H9 (cell line): ENCODE results near the gene THBS4. TPM values are rescaled to one million over a fixed set of nuclear protein-coding genes. Genes with fewer than 3 reads are reported as not detected.

Experiments
- DNase-seq: peaks from one replicate; pipeline ENCODE4 v3.0.0-alpha.2; 2017
- H2AFZ ChIP-seq: one replicate; pipeline ENCODE4 v1.6.1; 2013; ENCODE audit warnings: mild to moderate bottlenecking, low read length, control low read depth, moderate library complexity
- H2AK5ac ChIP-seq: 2 replicates; pipeline ENCODE4 v1.6.1; 2013; ENCODE audit warnings: low read length, control low read depth, mixed read lengths; ENCODE audit not compliant: insufficient read length
- H2BK120ac ChIP-seq: one replicate; pipeline ENCODE4 v1.6.1; 2013; ENCODE audit warnings: low read depth, mild to moderate bottlenecking, low read length, control low read depth, inconsistent platforms; ENCODE audit not compliant: poor library complexity, severe bottlenecking
- H2BK12ac ChIP-seq: 2 replicates; pipeline ENCODE4 v1.6.1; 2013; ENCODE audit warnings: low read length, control low read depth, mixed read lengths, low read depth; ENCODE audit not compliant: insufficient read length
- H2BK15ac ChIP-seq: 2 replicates; pipeline ENCODE4 v1.6.1; 2013; ENCODE audit warnings: low read depth, low read length, control low read depth
- H2BK20ac ChIP-seq: one replicate; pipeline ENCODE4 v1.6.1; 2013; ENCODE audit warnings: low read depth, mild to moderate bottlenecking, low read length, control low read depth, inconsistent platforms; ENCODE audit not compliant: poor library complexity, severe bottlenecking
- H2BK5ac ChIP-seq: 2 replicates; pipeline ENCODE4 v1.6.1; 2013; ENCODE audit warnings: low read length, control low read depth, mixed read lengths; ENCODE audit not compliant: insufficient read length
- H3K14ac ChIP-seq: 2 replicates; pipeline ENCODE4 v1.6.1; 2013; ENCODE audit warnings: low read length, control low read depth; ENCODE audit not compliant: insufficient read depth
- H3K18ac ChIP-seq: 2 replicates; pipeline ENCODE4 v1.6.1; 2013; ENCODE audit warnings: low read depth, mild to moderate bottlenecking, mixed read lengths, low read length, control low read depth; ENCODE audit not compliant: insufficient read length
- H3K23ac ChIP-seq: 2 replicates; pipeline ENCODE4 v1.6.1; 2013; ENCODE audit warnings: low read length, control low read depth, mixed read lengths, low read depth; ENCODE audit not compliant: insufficient read length
- H3K23me2 ChIP-seq: 2 replicates; pipeline ENCODE4 v1.6.1; 2013; ENCODE audit warnings: low read depth, mild to moderate bottlenecking, mixed read lengths, low read length, control low read depth; ENCODE audit not compliant: insufficient read length, poor library complexity, severe bottlenecking
- H3K27ac ChIP-seq: 2 replicates; pipeline ENCODE4 v1.5.1; 2013; ENCODE audit warnings: low read length, control low read depth, mixed read lengths, low read depth; ENCODE audit not compliant: insufficient read length
- H3K27me3 ChIP-seq: 2 replicates; pipeline ENCODE4 v1.6.1; 2013; ENCODE audit warnings: low read length, control low read depth, inconsistent platforms; ENCODE audit not compliant: insufficient read depth
- H3K4ac ChIP-seq: 2 replicates; pipeline ENCODE4 v1.6.1; 2013; ENCODE audit warnings: low read depth, mild to moderate bottlenecking, control low read depth, inconsistent platforms, low read length, moderate library complexity
- H3K4me1 ChIP-seq: 2 replicates; pipeline ENCODE4 v1.6.1; 2013; ENCODE audit warnings: low read length, control low read depth, inconsistent platforms; ENCODE audit not compliant: insufficient read depth
- H3K4me2 ChIP-seq: 2 replicates; pipeline ENCODE4 v1.6.1; 2013; ENCODE audit warnings: low read length, control low read depth, mixed read lengths; ENCODE audit not compliant: insufficient read length, insufficient read depth
- H3K56ac ChIP-seq: 2 replicates; pipeline ENCODE4 v1.6.1; 2013; ENCODE audit warnings: low read depth, mild to moderate bottlenecking, mixed read lengths, low read length, control low read depth; ENCODE audit not compliant: insufficient read length
- H3K79me1 ChIP-seq: 2 replicates; pipeline ENCODE4 v1.6.1; 2013; ENCODE audit warnings: low read depth, mild to moderate bottlenecking, moderate library complexity, low read length, control low read depth, inconsistent platforms; ENCODE audit not compliant: insufficient read depth, poor library complexity, severe bottlenecking
- H3K79me2 ChIP-seq: 2 replicates; pipeline ENCODE4 v1.6.1; 2013; ENCODE audit warnings: low read length, control low read depth, inconsistent platforms; ENCODE audit not compliant: insufficient read depth
- H3K9ac ChIP-seq: 2 replicates; pipeline ENCODE4 v1.6.1; 2013; ENCODE audit warnings: low read length, control low read depth, mixed read lengths; ENCODE audit not compliant: insufficient read length; ENCODE audit errors: extremely low read depth
- H3K9me3 ChIP-seq: one replicate; pipeline ENCODE4 v1.6.1; 2013; ENCODE audit warnings: low read depth, low read length, inconsistent platforms; ENCODE audit not compliant: control insufficient read depth
- H3T11ph ChIP-seq: one replicate; pipeline ENCODE4 v1.6.1; 2013; ENCODE audit warnings: mild to moderate bottlenecking, low read length, control low read depth, inconsistent platforms
- H4K20me1 ChIP-seq: one replicate; pipeline ENCODE4 v1.6.1; 2013; ENCODE audit not compliant: control insufficient read depth, insufficient read length, insufficient read depth
- H4K5ac ChIP-seq: 2 replicates; pipeline ENCODE4 v1.6.1; 2013; ENCODE audit warnings: low read depth, mild to moderate bottlenecking, mixed read lengths, low read length, control low read depth; ENCODE audit not compliant: insufficient read length
- H4K8ac ChIP-seq: replicated peaks from 2 replicates; pipeline ENCODE4 v1.6.1; 2013; ENCODE audit warnings: low read length, control low read depth, mixed read lengths, low read depth; ENCODE audit not compliant: insufficient read length
- H4K91ac ChIP-seq: 2 replicates; pipeline ENCODE4 v1.6.1; 2013; ENCODE audit warnings: low read depth, mild to moderate bottlenecking, moderate library complexity, mixed read lengths, low read length, control low read depth; ENCODE audit not compliant: insufficient read length
- H3K27ac Mint-ChIP-seq, 3 experiments: 2 replicates in 2 of 3; 3 replicates in 1 of 3; pipeline ENCODE4 v1.8.0; 2020 to 2021; ENCODE audit warnings: mixed read lengths in 3 of 3, mild to moderate bottlenecking in 1 of 3, moderate library complexity in 1 of 3
- H3K27me3 Mint-ChIP-seq: 2 replicates; pipeline ENCODE4 v1.8.0; 2021; ENCODE audit warnings: low read depth, mild to moderate bottlenecking, moderate library complexity, mixed read lengths
- H3K36me3 Mint-ChIP-seq, 3 experiments: 2 replicates in 2 of 3; 3 replicates in 1 of 3; pipeline ENCODE4 v1.8.0; 2020 to 2021; ENCODE audit warnings: low read depth in 3 of 3, mixed read lengths in 3 of 3; ENCODE audit not compliant: insufficient read depth in 1 of 3
- H3K4me1 Mint-ChIP-seq, 2 experiments: 2 replicates each; pipeline ENCODE4 v1.8.0; 2020; ENCODE audit warnings: mixed read lengths in 2 of 2
- H3K4me3 Mint-ChIP-seq, 2 experiments: 2 replicates in 1 of 2; 3 replicates in 1 of 2; pipeline ENCODE4 v1.8.0; 2020 to 2021; ENCODE audit warnings: mild to moderate bottlenecking in 2 of 2, mixed read lengths in 2 of 2, moderate library complexity in 1 of 2
- H3K9me3 Mint-ChIP-seq, 2 experiments: 2 replicates in 1 of 2; 3 replicates in 1 of 2; pipeline ENCODE4 v1.8.0; 2020; ENCODE audit warnings: mild to moderate bottlenecking in 2 of 2, mixed read lengths in 2 of 2, moderate library complexity in 1 of 2
- CTCF ChIP-seq: fragments of 200-600 bp; sonication (generic); conservative IDR thresholded peaks from 3 replicates; pipeline ENCODE4 v1.8.0; 2021; ENCODE audit warnings: antibody characterized with exemption, mild to moderate bottlenecking
- WGBS: extraction: QIAGEN DNeasy Blood & Tissue Kit; methylation state at CpG from one replicate; pipeline ENCODE4 v1.1.7; 2013; ENCODE audit warnings: missing lambda C conversion rate, low lambda C conversion rate, mixed read lengths; ENCODE audit not compliant: insufficient read length; ENCODE audit errors: extremely low coverage; 5-methylcytosine and 5-hydroxymethylcytosine counted together
- total RNA-seq: library from RNA; stranded (reverse); gene quantifications from 2 replicates; pipeline ENCODE4 v1.2.1, GENCODE V29; 2021

Gene THBS4
- total RNA-seq, 1 experiment from 2014 or later, result 19.0 TPM

GRCh38 chr5:80067016-80067415 lies 31.9 kb downstream of the THBS4 start:
- no peak overlapping the region for H3K56ac ChIP-seq
- no peak overlapping the region for H3K9ac ChIP-seq
- H3K4ac ChIP-seq, result no peak overlapping the region
- no peak overlapping the region for H3K18ac ChIP-seq
- TF ChIP-seq CTCF, result no peak
- H3K36me3 Mint-ChIP-seq, result peaks cover 0 to 4% (median 2%) of the 10 kb centered on the region in 3 experiments; a peak in 1 of 7 replicates
- H2AFZ ChIP-seq, result no peak overlapping the region
- no peaks in the 10 kb centered on the region for H3K27me3 Mint-ChIP-seq
- no peaks in the 10 kb centered on the region for H3K79me1 ChIP-seq
- no CpG with 5 or more reads among the region's 2 CpGs for WGBS
- H2BK12ac ChIP-seq, result no peak overlapping the region
- H3K27ac Mint-ChIP-seq, result no peak overlapping the region
- H3K27me3 ChIP-seq, result no peaks in the 10 kb centered on the region
- no peak overlapping the region for H4K8ac ChIP-seq
- no peaks in the 10 kb centered on the region for H3K9me3 Mint-ChIP-seq
- no peaks in the 10 kb centered on the region for H3K79me2 ChIP-seq
- no peak overlapping the region for H3K4me2 ChIP-seq
- no peak overlapping the region for H3K27ac ChIP-seq
- no peaks in the 10 kb centered on the region for H3K4me1 ChIP-seq
- no peak for DNase-seq
- H3K9me3 ChIP-seq, result no peaks in the 10 kb centered on the region
- no peak overlapping the region for H3T11ph ChIP-seq
- H4K91ac ChIP-seq, result no peak overlapping the region
- no peak overlapping the region for H2AK5ac ChIP-seq
- H3K23me2 ChIP-seq, result no peaks in the 10 kb centered on the region
- no peak overlapping the region for H3K23ac ChIP-seq
- H4K5ac ChIP-seq, result no peak overlapping the region
- peaks cover 15 to 17% of the 10 kb centered on the region in 2 experiments for H3K4me1 Mint-ChIP-seq
- no peak overlapping the region for H3K14ac ChIP-seq
- H2BK15ac ChIP-seq, result no peak overlapping the region
- H2BK20ac ChIP-seq, result no peak overlapping the region
- no peak overlapping the region for H2BK5ac ChIP-seq
- no peak overlapping the region for H2BK120ac ChIP-seq
- H3K4me3 Mint-ChIP-seq, result no peak overlapping the region
- no peaks in the 10 kb centered on the region for H4K20me1 ChIP-seq
